Stimulated activated effector memory CD8-positive, alpha-beta T cell treated with anti-CD3 and anti-CD28 coated beads, Interleukin-12 subunit alpha, Interleukin-12 subunit beta, amount 100 ng/mL, for 72 hours (primary cell): ENCODE results near the gene RASA3.
"Not testable (repeated sequence)": the region's sequence is repeated elsewhere in the genome, so short reads cannot be mapped to it uniquely, and the experiment has no call there.

ENCODE experiments used
- ATAC-seq: fragments of 150-1000 bp; cut with Tn5 transposase; 2 replicates; pipeline ENCODE4 v1.10.0; 2021
- DNase-seq, 2 donors: peaks; one replicate each; pipeline ENCODE4 v3.0.0; 2021 to 2022; ENCODE audit warnings: low spot score in 2 of 2
- H3K27ac Mint-ChIP-seq: one replicate; pipeline ENCODE4 v1.8.0; 2022; ENCODE audit warnings: mild to moderate bottlenecking, mixed read lengths
- H3K36me3 Mint-ChIP-seq: one replicate; pipeline ENCODE4 v1.8.0; 2022; ENCODE audit warnings: mild to moderate bottlenecking, mixed read lengths
- H3K4me1 Mint-ChIP-seq: one replicate; pipeline ENCODE4 v1.8.0; 2022; ENCODE audit warnings: mixed read lengths
- H3K4me3 Mint-ChIP-seq: one replicate; pipeline ENCODE4 v1.8.0; 2022; ENCODE audit warnings: mild to moderate bottlenecking, mixed read lengths
- H3K9me3 Mint-ChIP-seq: one replicate; pipeline ENCODE4 v1.8.0; 2022; ENCODE audit warnings: mixed read lengths

The RASA3 gene

DNA sequence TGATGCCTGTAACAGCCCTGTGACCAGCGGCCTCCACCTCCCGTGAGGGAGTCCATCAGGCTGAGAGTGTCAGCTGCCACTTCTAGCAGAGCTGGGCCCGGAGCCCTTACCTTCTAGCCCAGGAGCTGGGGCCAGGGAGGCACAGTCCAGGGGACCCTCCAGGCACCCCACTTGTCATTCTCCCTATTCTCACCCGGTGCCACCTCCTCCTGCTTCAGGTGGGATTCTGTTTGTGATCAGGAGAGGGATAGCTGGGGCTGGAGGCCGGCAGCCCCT, 4.1 kb downstream of the RASA3 start:
- Mint-ChIP-seq H3K36me3 (peaks cover 48% of the 10 kb centered on the region), H3K4me1 (peaks cover 72% of the 10 kb centered on the region), H3K4me3 (peak overlapping the region; percentile 99), H3K9me3 (no peaks in the 10 kb centered on the region), H3K27ac (peak overlapping the region; percentile 93)
- no peak for ATAC-seq
- no peak for DNase-seq

DNA sequence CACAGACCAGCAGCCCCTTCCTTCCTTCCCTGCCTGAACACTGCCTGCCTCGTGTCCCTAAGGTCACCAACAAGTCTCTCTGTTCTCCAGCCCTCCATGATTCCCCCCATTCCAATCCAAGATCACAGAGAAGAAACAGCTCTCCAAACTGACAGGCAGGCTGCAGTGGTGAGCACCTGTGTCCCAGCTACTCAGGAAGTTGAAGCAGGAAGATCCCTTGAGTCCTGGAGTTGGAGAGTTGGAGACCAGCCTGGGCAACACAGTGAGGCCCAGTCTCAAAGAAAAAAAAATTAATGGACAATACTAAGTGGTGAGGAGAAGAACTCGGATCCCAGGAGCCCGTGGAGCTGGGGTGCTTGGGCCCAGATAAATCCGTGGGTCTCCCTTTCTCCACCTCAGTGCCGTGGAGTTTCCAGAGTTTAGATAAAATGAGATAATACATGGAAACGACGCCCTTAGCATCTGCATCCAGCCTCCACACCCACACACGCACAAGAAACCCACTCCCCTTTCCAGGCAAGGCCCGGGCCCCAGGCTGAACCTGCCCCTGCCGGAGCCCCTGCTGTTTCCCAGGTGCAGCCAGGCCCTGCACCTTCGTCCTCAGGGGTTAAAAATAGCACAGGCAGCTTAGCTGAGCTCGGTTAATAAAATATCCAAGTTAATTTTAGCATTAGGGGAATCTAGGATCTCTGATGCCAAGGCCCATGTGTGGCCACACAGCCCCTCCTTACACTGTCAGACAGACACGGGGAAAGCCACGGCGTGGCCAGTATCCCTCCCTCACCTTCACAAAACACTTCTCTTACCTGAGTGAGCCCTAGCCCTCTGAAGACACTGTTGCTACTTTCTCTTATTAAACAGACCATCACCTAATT, 4.7 kb downstream of the RASA3 start:
- peak overlapping the region; percentile 99 for H3K4me3 Mint-ChIP-seq
- H3K36me3 Mint-ChIP-seq = peaks cover 52% of the 10 kb centered on the region
- H3K27ac Mint-ChIP-seq = peak overlapping the region; percentile 93
- H3K9me3 Mint-ChIP-seq = no peaks in the 10 kb centered on the region
- ATAC-seq (no peak), DNase-seq (no peak)
- H3K4me1 Mint-ChIP-seq = peaks cover 77% of the 10 kb centered on the region

DNA sequence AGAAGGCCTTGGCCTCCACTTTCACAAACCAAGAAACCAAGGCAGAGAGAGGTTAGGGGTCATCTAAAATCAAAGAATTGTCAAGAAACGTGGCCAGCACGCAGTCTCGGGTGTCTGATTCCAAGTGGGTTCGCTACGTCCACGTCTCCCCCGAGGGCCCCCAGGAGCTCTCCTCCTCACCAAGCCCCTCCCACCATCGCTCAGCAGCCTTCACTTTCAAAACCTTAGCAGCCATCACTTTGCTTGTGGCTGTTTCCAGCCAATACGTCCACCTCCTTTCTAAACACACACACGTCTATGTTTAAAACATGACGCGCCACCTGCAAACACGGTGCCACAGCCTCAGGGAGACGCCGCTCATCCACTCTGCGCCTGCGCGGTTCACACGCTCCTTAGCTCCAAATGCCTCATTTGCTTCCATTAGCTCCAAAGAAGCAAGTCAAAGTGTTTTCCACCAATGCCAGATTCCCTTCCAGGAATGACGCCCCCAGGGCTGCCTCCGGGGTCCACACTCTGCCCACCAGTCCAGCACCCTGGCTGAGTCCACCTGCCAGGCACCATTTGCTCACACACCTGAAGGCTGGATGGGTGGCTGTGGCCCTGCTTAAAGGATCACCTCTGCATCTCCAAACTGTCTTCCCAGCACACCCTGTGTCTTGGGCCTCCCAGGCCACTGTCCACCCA, 5.5 kb downstream of the RASA3 start:
- Mint-ChIP-seq H3K9me3 (no peaks in the 10 kb centered on the region), H3K4me3 (peak overlapping the region; percentile 99), H3K27ac (peak overlapping the region; percentile 93), H3K4me1 (peaks cover 82% of the 10 kb centered on the region), H3K36me3 (peaks cover 52% of the 10 kb centered on the region)
- DNase-seq (no peak), ATAC-seq (no peak)

DNA sequence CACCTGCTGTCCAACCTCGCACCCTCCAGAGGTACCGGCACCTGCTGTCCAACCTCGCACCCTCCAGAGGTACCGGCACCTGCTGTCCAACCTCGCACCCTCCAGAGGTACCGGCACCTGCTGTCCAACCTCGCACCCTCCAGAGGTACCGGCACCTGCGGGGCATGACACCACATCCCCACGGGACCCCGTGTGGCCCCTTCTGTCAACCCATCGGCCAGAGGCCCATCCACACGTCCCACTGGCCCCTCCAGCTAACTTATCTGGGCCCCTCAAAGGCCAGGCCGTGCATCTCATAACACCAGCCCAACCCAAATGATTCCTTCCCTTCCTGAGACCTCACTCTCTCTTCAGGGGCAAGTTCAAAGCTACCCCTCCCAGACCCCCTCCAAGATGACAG, 6.3 kb downstream of the RASA3 start:
- not testable (repeated sequence) for ATAC-seq, H3K9me3 Mint-ChIP-seq, DNase-seq
- H3K27ac Mint-ChIP-seq = peak overlapping the region; percentile 93
- H3K4me1 Mint-ChIP-seq = peaks cover 87% of the 10 kb centered on the region
- H3K4me3 Mint-ChIP-seq = peak overlapping the region; percentile 99
- H3K36me3 Mint-ChIP-seq = peaks cover 44% of the 10 kb centered on the region

DNA sequence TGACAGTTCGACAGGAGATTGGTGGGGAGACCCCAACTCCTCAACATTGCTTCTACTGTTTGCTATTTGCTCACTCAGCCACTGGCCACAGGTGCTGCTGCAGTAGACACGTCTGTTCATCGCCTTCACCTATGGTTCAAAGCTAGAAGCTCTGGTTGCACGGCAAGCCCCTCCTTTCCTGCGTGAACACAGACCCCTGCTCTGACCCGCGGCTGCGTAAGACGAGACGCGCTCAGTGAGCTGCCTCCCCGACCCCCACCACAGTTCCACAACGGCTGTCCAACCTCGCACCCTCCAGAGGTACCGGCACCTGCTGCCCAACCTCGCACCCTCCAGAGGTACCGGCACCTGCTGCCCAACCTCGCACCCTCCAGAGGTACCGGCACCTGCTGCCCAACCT, 6.8 kb downstream of the RASA3 start:
- peak overlapping the region; percentile 86 for H3K27ac Mint-ChIP-seq
- peaks cover 44% of the 10 kb centered on the region for H3K36me3 Mint-ChIP-seq
- no peak for ATAC-seq
- peaks cover 87% of the 10 kb centered on the region for H3K4me1 Mint-ChIP-seq
- DNase-seq = no peak
- no peaks in the 10 kb centered on the region for H3K9me3 Mint-ChIP-seq
- peak overlapping the region; percentile 48 for H3K4me3 Mint-ChIP-seq

DNA sequence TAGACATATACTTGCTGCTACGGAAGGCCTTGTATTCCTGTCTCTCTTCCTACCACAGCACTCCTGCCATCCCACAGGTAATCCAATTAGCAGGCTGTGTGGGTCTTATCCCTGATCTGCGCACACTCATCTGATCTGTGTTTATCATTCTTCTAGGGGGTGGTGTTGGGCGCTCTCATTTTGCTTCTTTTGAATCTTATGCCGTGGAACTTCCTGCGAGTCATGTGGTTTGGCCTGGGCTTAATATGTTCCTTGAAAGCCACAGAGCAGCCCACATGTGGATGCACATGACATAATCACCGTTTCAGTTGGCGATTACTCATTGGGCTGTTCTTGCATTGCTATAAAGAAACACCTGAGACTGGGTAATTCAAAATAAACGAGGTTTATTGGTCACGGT, 7.5 kb downstream of the RASA3 start:
- peak; percentile 84 for ATAC-seq
- H3K27ac Mint-ChIP-seq = peak overlapping the region; percentile 86
- no peaks in the 10 kb centered on the region for H3K9me3 Mint-ChIP-seq
- peaks cover 46% of the 10 kb centered on the region for H3K36me3 Mint-ChIP-seq
- peak; percentile 52 to 82 for DNase-seq
- H3K4me3 Mint-ChIP-seq = peak overlapping the region; percentile 48
- H3K4me1 Mint-ChIP-seq = peaks cover 84% of the 10 kb centered on the region

DNA sequence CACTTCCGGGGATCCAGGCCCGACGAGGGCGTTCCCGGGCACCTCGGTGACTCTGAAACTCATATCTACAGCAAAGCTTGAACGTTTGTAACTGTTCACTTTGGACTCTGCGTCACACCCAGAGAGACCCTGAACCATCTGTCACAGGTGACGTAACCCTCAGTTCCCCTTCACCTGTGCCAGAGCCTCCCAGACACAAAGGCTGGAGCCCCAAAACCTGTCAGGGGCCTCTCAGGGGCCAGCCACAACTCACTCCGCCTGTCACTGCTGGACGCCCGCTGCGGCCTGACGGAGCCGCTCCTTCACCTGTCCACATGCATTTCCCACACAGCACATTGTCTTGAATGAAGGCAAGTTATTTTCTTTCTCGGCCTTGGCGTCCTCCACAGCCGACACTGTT, 8.0 kb downstream of the RASA3 start:
- H3K4me3 Mint-ChIP-seq = peak overlapping the region; percentile 48
- ATAC-seq (no peak), DNase-seq (no peak)
- peaks cover 79% of the 10 kb centered on the region for H3K4me1 Mint-ChIP-seq
- no peaks in the 10 kb centered on the region for H3K9me3 Mint-ChIP-seq
- H3K36me3 Mint-ChIP-seq = peaks cover 43% of the 10 kb centered on the region
- peak overlapping the region; percentile 86 for H3K27ac Mint-ChIP-seq

DNA sequence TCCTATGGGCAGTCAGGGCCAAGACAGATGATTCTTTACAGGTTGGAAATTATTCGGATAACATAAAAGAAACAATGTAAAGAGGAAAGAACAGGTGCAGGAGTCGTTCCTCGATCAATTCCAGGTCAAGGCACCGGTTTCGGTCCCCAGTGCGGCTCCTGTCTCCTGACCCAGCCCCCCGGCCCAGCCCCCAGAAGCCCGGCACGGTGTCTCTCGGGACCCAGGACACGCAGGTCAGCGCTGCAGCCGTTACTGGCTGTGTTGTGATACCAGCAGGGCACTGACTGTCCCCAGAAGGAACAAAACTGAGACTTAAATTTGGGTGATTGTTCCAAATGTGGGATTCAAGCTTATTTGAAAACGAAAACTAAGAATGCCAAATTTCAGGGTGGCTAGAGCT, 8.5 kb downstream of the RASA3 start:
- Mint-ChIP-seq H3K9me3 (no peaks in the 10 kb centered on the region), H3K36me3 (peaks cover 38% of the 10 kb centered on the region), H3K4me1 (peaks cover 79% of the 10 kb centered on the region), H3K27ac (peak overlapping the region; percentile 90), H3K4me3 (no peak overlapping the region)
- DNase-seq = no peak
- no peak for ATAC-seq

DNA sequence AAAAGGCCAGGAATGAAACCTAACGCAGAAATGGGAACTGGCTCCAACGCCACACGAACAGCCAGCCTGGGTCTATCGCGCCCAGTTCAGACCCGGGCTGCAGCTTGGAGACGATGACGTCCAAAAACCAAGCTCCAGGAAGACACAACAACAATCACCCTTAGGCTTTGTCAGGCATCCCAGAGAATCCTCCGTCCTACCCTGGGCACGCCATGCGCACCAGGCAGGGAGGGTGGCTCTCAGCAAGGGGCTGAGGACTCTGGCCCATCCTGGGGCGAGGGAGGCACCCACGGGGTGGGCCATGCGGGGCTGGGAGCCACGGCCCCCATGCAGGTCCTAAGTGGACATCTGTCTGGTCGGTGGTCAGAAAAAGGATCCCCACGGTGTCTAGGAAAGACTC, 9.0 kb downstream of the RASA3 start:
- peaks cover 34% of the 10 kb centered on the region for H3K36me3 Mint-ChIP-seq
- no peak for DNase-seq
- peak overlapping the region; percentile 90 for H3K27ac Mint-ChIP-seq
- H3K4me3 Mint-ChIP-seq = peak overlapping the region; percentile 40
- peaks cover 79% of the 10 kb centered on the region for H3K4me1 Mint-ChIP-seq
- no peaks in the 10 kb centered on the region for H3K9me3 Mint-ChIP-seq
- no peak for ATAC-seq

DNA sequence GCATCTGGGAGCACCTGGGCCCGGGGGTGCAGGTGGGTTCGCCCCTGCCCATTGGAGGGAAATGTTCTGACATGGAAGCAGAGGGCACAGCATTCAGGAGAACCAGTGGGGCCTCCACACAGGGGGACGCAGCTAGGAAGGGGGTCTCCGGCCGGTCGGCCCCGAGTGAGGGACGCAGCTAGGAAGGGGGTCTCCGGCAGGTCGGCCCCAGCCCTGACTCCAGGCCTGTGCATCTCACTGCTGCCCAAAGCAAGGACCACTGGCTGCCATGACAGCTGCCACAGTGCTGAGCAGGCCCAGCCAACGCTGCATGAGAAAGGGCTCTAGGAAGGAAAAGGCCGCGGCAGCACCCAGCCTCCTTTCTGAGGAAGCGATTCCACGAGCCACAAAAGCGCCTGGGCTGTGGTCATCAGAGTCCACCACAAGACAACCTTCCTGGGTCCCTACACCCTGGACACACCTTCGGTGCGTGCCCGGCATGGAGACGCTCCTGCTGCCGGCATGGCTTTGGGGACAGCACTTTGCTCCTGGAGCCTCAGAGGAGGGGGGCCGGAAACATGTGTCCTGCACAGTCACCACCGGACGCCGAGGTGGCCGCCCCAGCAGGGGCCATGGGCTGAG, 9.7 kb downstream of the RASA3 start:
- DNase-seq (no peak), ATAC-seq (no peak)
- H3K9me3 Mint-ChIP-seq = no peaks in the 10 kb centered on the region
- peaks cover 28% of the 10 kb centered on the region for H3K36me3 Mint-ChIP-seq
- peak overlapping the region; percentile 90 for H3K27ac Mint-ChIP-seq
- peaks cover 79% of the 10 kb centered on the region for H3K4me1 Mint-ChIP-seq
- peak overlapping the region; percentile 40 for H3K4me3 Mint-ChIP-seq

DNA sequence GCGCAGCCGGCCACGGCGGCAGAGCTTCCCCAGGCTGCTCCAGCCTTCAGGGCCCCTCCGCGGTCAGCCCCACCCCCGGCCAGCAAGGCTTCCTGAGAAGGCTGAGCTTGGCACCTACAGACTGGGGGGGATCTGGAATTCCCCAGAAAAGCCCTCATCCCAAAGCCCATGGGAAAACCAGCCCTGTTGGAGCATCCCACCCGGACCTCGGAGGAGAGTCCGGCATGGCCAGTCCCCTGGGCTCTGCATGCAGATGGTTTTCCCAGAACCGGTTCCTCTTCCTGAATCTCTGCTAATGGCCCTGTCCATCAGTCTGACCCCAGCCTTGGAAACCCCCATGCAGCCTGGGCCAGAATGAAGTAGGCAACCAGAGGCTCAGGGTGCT, 10.3 kb downstream of the RASA3 start:
- H3K9me3 Mint-ChIP-seq = no peaks in the 10 kb centered on the region
- H3K27ac Mint-ChIP-seq = peak overlapping the region; percentile 98
- ATAC-seq (no peak), DNase-seq (no peak)
- no peak overlapping the region for H3K4me3 Mint-ChIP-seq
- peaks cover 28% of the 10 kb centered on the region for H3K36me3 Mint-ChIP-seq
- H3K4me1 Mint-ChIP-seq = peaks cover 79% of the 10 kb centered on the region

DNA sequence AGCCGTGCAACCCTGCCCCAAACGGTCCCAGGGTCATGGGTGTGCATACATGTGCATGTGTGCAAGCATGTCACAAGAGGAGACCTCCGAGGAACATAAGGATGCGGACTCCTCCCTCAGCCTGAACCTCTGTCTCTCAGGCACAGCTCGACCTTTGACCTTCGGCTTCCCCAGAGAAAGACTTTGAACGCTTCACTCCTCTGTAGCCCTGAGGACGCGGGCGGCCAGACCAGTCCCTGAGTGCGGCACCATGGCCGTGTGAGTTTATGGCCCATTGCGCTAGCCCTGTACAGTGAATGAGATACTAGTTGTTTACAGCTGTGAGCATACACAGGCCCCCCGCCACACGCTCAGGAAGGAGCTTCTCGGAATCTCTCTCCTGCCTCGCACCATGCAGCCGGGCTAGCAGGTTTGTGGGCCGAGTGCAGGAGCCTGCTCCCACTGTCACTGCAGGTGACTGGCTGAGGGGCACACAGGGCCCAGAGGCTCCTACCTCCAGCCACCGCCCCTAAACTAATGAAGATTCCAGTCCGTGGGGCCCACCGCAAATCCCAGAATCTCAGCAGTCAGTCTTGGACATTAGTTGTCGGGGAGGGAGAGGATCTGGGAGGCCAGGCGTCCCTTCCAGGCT, 10.8 kb downstream of the RASA3 start:
- ATAC-seq (no peak), DNase-seq (no peak)
- no peaks in the 10 kb centered on the region for H3K9me3 Mint-ChIP-seq
- H3K4me3 Mint-ChIP-seq = peak overlapping the region; percentile 75
- H3K27ac Mint-ChIP-seq = peak overlapping the region; percentile 98
- H3K4me1 Mint-ChIP-seq = peaks cover 75% of the 10 kb centered on the region
- H3K36me3 Mint-ChIP-seq = peaks cover 28% of the 10 kb centered on the region

DNA sequence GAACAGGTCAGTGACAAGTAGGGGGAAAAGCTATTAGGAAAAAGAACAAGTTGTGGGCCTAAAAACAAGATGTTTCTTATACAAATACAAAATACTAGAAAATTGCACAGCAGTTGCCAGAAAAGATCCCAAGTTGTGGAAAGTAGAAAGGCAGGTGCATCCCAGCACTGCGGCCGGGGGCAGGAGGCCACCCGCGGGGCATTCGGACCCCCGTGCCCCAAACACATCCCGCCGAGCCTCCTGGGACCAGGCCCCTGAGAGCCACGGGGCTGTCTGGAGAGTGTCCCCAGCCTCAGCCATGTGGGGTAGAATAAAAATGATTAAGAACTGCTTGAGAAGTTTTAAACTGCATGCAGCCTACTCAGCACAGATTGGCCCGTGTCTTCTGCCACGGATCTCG, 11.4 kb downstream of the RASA3 start:
- no peak for ATAC-seq
- Mint-ChIP-seq H3K4me1 (peaks cover 69% of the 10 kb centered on the region), H3K4me3 (peak overlapping the region; percentile 75), H3K27ac (peak overlapping the region; percentile 98), H3K9me3 (no peaks in the 10 kb centered on the region), H3K36me3 (peaks cover 28% of the 10 kb centered on the region)
- no peak for DNase-seq

DNA sequence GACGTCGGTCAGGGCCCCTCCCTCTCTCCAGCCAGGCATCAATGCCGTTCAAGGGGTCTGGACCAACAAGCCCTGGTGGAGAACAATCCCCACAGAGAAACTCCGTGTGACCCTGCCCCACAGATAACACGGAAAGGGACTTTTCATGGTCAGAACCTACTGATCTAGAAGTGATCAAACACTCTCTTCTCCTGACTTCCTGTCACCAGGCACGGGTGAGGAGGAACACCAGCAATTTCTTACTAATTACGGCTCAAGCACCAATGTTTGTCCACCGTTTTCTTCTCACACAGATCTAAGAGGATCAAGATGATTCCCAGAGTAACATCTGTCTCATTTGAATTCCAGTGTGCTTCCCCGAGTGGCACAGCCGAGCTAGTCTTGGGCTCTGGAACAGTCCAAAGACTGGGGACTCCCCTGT, 11.8 kb downstream of the RASA3 start:
- Mint-ChIP-seq H3K4me1 (peaks cover 70% of the 10 kb centered on the region), H3K4me3 (peak overlapping the region; percentile 75), H3K36me3 (peaks cover 32% of the 10 kb centered on the region), H3K27ac (peak overlapping the region; percentile 98), H3K9me3 (no peaks in the 10 kb centered on the region)
- ATAC-seq (no peak), DNase-seq (no peak)

DNA sequence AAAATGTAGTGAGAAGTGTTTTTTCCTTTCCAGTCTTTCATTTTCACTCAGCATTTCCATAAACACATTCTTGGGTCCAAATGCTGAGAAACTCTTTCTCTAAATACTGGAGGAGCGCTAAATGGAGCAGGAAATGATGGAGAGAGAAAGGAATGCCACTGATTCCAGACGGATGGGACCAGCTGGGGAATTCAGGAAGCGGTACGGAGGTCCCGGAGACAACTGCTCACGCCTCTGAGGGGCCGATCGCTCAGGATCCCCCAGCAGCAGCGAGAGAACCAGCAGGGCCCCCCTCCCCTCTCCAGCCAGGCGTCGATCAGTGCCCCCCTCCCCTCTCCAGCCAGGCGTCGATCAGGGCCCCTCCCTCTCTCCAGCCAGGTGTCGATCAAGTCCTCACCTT, 13.2 kb downstream of the RASA3 start:
- Mint-ChIP-seq H3K36me3 (peaks cover 33% of the 10 kb centered on the region), H3K4me1 (peaks cover 70% of the 10 kb centered on the region), H3K9me3 (no peaks in the 10 kb centered on the region), H3K4me3 (peak overlapping the region; percentile 28), H3K27ac (peak overlapping the region; percentile 88)
- no peak for DNase-seq
- ATAC-seq = no peak
